ENCODE data around the gene NTN4. TPM values are rescaled to one million over a fixed set of nuclear protein-coding genes. Genes with fewer than 3 reads are reported as not detected.

Gene NTN4
- total and polyA plus RNA-seq, 8 donors, result 14.6 to 63.9 (median 21.1) TPM

DNA sequence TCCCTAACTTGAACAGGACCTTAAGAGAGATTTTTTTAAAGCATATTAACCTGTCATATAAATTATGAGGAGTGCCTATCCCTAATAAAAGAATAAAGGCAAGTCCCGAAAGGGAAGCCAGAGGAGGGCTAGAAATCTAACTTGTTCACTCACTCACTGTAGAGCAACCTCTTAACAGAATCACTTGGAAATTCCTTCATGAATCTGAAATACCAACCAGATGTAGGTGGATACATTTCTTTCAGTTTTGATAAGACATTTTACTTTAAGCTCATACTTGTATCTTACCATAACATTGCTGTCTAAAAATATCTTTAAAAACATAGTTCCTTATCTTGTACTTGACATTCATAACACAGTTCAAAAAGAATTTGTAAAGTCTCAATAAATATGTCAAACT is 25.7 kb downstream of the NTN4 start:
- H3K9me3 ChIP-seq, result no peaks in the 10 kb centered on the region
- H3K4me1 ChIP-seq, result peaks cover 11 to 35% (median 18%) of the 10 kb centered on the region in 3 donors
- no peak for ATAC-seq
- DNase-seq, result no peak
- FAIRE-seq, result no peak
- H3K27me3 ChIP-seq, result no peaks in the 10 kb centered on the region
- H3K27ac ChIP-seq, result no peak overlapping the region
- WGBS, 2 donors, result 81 to 86% methylated on average over 1 of the region's 1 CpG
- H3K4me3 ChIP-seq, result no peak overlapping the region
- H3K36me3 ChIP-seq, result no peaks in the 10 kb centered on the region
- intact Hi-C loops (cut with DNase I), result no loop called here
- TF ChIP-seq, protein P1, sequence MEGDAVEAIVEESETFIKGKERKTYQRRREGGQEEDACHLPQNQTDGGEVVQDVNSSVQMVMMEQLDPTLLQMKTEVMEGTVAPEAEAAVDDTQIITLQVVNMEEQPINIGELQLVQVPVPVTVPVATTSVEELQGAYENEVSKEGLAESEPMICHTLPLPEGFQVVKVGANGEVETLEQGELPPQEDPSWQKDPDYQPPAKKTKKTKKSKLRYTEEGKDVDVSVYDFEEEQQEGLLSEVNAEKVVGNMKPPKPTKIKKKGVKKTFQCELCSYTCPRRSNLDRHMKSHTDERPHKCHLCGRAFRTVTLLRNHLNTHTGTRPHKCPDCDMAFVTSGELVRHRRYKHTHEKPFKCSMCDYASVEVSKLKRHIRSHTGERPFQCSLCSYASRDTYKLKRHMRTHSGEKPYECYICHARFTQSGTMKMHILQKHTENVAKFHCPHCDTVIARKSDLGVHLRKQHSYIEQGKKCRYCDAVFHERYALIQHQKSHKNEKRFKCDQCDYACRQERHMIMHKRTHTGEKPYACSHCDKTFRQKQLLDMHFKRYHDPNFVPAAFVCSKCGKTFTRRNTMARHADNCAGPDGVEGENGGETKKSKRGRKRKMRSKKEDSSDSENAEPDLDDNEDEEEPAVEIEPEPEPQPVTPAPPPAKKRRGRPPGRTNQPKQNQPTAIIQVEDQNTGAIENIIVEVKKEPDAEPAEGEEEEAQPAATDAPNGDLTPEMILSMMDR (IDR thresholded peaks at IDR 0.05), result no peak

DNA sequence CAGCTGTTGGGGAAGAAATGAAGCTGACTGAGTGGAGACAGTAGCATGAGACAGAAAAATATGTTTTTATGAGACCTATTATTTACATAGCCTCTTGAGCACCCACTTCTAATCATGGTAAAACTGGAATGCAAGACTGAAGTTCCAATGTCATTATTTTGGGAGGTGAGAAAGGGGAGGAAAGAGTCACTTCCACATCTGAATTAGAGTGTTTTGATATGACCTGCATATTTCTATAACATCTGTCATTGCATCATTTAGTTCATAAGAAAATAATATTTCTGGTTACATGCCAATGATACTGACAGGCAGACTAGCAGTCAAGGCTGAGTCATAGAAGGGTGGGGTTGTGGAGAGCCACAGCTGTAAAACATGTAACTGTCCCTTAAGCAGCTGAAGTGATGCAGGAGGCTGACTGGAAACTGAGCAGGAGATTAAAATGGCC is 26.7 kb downstream of the NTN4 start:
- no peaks in the 10 kb centered on the region for H3K36me3 ChIP-seq
- TF ChIP-seq, protein P1 (IDR thresholded peaks at IDR 0.05), result no peak
- H3K27me3 ChIP-seq, result no peaks in the 10 kb centered on the region
- H3K4me3 ChIP-seq, result no peak overlapping the region
- DNase-seq (peak in 1 of 6 donors; percentile 31), ATAC-seq (peak; percentile 51 to 66 (median 58)), FAIRE-seq (no peak)
- H3K9me3 ChIP-seq, result no peaks in the 10 kb centered on the region
- intact Hi-C loops (cut with DNase I), result no loop called here
- H3K27ac ChIP-seq, result peak overlapping the region in 1 of 4 donors; percentile 57
- peaks cover 11 to 35% (median 18%) of the 10 kb centered on the region in 3 donors for H3K4me1 ChIP-seq

DNA sequence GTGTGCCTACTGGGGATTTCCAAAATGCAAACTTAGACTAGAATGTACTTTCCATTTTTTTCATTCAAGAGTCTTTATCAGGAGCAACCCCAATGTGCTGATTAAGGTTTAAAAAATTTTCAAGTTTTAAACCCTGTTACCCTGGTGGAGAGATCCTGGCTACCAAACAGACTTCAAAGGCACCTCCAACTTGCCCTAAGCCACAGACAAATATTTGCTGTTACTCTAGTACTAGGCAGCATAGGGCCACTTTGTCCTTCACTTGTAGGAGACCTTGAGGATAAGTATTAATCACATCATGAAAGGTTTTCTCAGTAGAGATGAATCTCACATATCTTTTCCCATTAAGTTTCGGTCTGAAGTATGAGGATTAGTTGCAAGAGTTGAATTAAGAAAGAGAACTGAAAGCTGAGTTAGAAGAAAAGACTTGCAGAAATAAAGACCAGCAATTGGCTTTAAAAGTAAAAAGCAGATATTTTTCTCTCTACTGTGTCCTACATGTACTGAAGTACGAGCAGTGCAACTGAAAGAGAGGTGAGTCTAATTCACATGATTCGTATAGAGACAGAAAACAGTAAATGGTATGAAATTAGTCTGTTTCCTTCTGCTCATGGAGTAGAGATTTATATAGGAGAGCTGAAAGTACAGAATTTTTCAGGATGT is 28.3 kb downstream of the NTN4 start:
- no peak for FAIRE-seq
- intact Hi-C loops (cut with DNase I), result no loop called here
- TF ChIP-seq, protein P1 (IDR thresholded peaks at IDR 0.05), result no peak
- ATAC-seq, result peak; percentile 60 to 88 (median 86)
- WGBS, 2 donors, result 34 to 43% methylated on average over 3 of the region's 3 CpGs
- Histone ChIP-seq H3K4me3 (no peak overlapping the region), H3K9me3 (no peaks in the 10 kb centered on the region), H3K36me3 (no peaks in the 10 kb centered on the region), H3K4me1 (peaks cover 8 to 31% (median 16%) of the 10 kb centered on the region in 3 donors), H3K27ac (peak overlapping the region in 3 of 4 donors; percentile 20 to 64 (median 57)), H3K27me3 (no peaks in the 10 kb centered on the region)
- peak in 1 of 6 donors; percentile 47 for DNase-seq

DNA sequence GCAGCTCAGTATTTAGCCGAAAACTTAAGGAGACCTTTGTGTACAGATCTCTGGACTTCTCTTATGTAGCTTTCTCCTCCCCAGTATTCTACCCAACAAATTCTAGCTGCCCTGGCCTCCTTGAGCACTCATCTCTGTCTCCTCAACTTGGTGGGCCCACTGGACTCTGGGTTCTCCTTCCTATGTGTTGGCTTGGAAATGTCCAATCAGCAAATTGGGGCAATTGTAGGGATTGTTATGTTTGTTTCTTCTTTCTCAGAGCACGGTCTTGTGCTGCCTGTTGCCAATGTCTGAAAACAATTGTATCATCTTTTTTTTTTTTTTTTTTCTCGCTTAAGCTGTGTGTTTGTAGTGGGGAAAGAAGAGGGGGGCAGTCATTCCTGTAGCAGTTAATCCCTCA is 30.2 kb downstream of the NTN4 start:
- H3K36me3 ChIP-seq, result no peaks in the 10 kb centered on the region
- no peak overlapping the region for H3K27ac ChIP-seq
- no peak overlapping the region for H3K4me3 ChIP-seq
- FAIRE-seq, result no peak
- no peaks in the 10 kb centered on the region for H3K27me3 ChIP-seq
- H3K4me1 ChIP-seq, result peaks cover 0 to 30% (median 20%) of the 10 kb centered on the region in 3 donors
- intact Hi-C loops (cut with DNase I), result no loop called here
- ATAC-seq, result no peak
- H3K9me3 ChIP-seq, result no peaks in the 10 kb centered on the region
- whole genome bisulfite sequencing, 2 donors, result 82 to 86% methylated on average over 3 of the region's 3 CpGs
- no peak for DNase-seq
- TF ChIP-seq, protein P1 (IDR thresholded peaks at IDR 0.05), result no peak

DNA sequence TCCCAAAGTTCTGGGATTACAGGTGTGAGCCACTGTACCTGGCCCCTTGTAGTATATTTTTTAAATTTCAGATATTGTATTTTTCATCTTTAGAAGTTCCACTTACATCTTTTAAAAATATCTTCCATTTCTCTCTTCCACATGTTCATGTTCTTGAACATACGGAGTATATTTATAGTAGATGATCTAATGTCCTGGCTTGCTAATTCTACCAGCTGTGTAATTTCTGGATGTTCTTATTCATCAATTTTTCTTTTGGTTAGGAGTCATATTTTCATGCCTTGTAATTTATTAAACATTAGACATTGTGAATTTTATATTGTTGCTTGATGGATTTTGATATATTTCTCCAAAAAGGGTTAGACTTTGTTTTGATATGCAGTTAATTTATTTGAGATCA is 30.8 kb downstream of the NTN4 start:
- TF ChIP-seq, protein P1 (IDR thresholded peaks at IDR 0.05), result no peak
- intact Hi-C loops (cut with DNase I), result no loop called here
- H3K4me1 ChIP-seq, result peaks cover 0 to 32% (median 26%) of the 10 kb centered on the region in 3 donors
- WGBS, 2 donors, result 0% methylated on average over 1 of the region's 1 CpG
- H3K27me3 ChIP-seq, result no peaks in the 10 kb centered on the region
- no peaks in the 10 kb centered on the region for H3K36me3 ChIP-seq
- no peaks in the 10 kb centered on the region for H3K9me3 ChIP-seq
- no peak for FAIRE-seq
- no peak for DNase-seq
- H3K4me3 ChIP-seq, result no peak overlapping the region
- no peak overlapping the region for H3K27ac ChIP-seq
- ATAC-seq, result no peak

Data from pancreas (tissue), 10 donors.